Astrocyte (in vitro differentiated cells and primary cell): ENCODE data around the gene PNRC2. TPM values are rescaled to one million over a fixed set of nuclear protein-coding genes. Genes with fewer than 3 reads are reported as not detected.
"Not testable (repeated sequence)": the region's sequence is repeated elsewhere in the genome, so short reads cannot be mapped to it uniquely, and the experiment has no call there.

ENCODE experiments used
- DNase-seq: peaks from one replicate; pipeline ENCODE4 v3.0.0-alpha.2; 2010; ENCODE audit warnings: low read depth
- FAIRE-seq: peaks from 2 replicates; lab custom pipeline; 2011; peaks lifted over from hg19 to GRCh38; lab: Jason Lieb, UNC
- H2AFZ ChIP-seq: 2 replicates; pipeline ENCODE4 v1.6.0; 2012; ENCODE audit warnings: low read depth, low read length, inconsistent platforms
- H3K27ac ChIP-seq: 2 replicates; pipeline ENCODE4 v1.5.1; 2011; ENCODE audit warnings: low read depth, low read length, inconsistent platforms
- H3K27me3 ChIP-seq: 2 replicates; pipeline ENCODE4 v1.6.0; 2011; ENCODE audit warnings: low read length, inconsistent platforms; ENCODE audit not compliant: insufficient read depth
- H3K36me3 ChIP-seq: 2 replicates; pipeline ENCODE4 v1.5.1; 2011; ENCODE audit warnings: low read length, inconsistent platforms; ENCODE audit not compliant: insufficient read depth
- H3K4me1 ChIP-seq: 2 replicates; pipeline ENCODE4 v1.5.1; 2011; ENCODE audit warnings: low read length, inconsistent platforms; ENCODE audit not compliant: insufficient read depth
- H3K4me2 ChIP-seq: 2 replicates; pipeline ENCODE4 v1.6.0; 2012; ENCODE audit warnings: low read length, inconsistent platforms
- H3K4me3 ChIP-seq: 2 replicates; pipeline ENCODE4 v1.5.1; 2011; ENCODE audit warnings: low read depth, mild to moderate bottlenecking, low read length, inconsistent platforms; ENCODE audit not compliant: insufficient read depth
- H3K79me2 ChIP-seq: 2 replicates; pipeline ENCODE4 v1.6.0; 2012; ENCODE audit warnings: mild to moderate bottlenecking, low read length, inconsistent platforms; ENCODE audit not compliant: insufficient read depth
- H3K9ac ChIP-seq: 2 replicates; pipeline ENCODE4 v1.6.0; 2012; ENCODE audit warnings: mild to moderate bottlenecking, low read length, inconsistent platforms
- H3K9me3 ChIP-seq: 2 replicates; pipeline ENCODE4 v1.5.1; 2012; ENCODE audit warnings: low read depth, mild to moderate bottlenecking, low read length, inconsistent platforms; ENCODE audit not compliant: insufficient read depth
- H4K20me1 ChIP-seq: 2 replicates; pipeline ENCODE4 v1.6.0; 2012; ENCODE audit warnings: low read length, inconsistent platforms; ENCODE audit not compliant: insufficient read depth
- H3K27ac Mint-ChIP-seq: one replicate; pipeline ENCODE4 v1.8.0; 2021; ENCODE audit warnings: mild to moderate bottlenecking, mixed read lengths; ENCODE audit not compliant: unreplicated experiment
- H3K27me3 Mint-ChIP-seq: one replicate; pipeline ENCODE4 v1.8.0; 2021; ENCODE audit warnings: low read depth, mixed read lengths; ENCODE audit not compliant: unreplicated experiment
- H3K36me3 Mint-ChIP-seq: one replicate; pipeline ENCODE4 v1.8.0; 2021; ENCODE audit warnings: low read depth, mixed read lengths; ENCODE audit not compliant: unreplicated experiment
- H3K4me1 Mint-ChIP-seq: one replicate; pipeline ENCODE4 v1.8.0; 2021; ENCODE audit warnings: low read depth, mixed read lengths; ENCODE audit not compliant: unreplicated experiment
- H3K4me3 Mint-ChIP-seq: one replicate; pipeline ENCODE4 v1.8.0; 2021; ENCODE audit warnings: mild to moderate bottlenecking, moderate library complexity, mixed read lengths; ENCODE audit not compliant: unreplicated experiment
- H3K9me3 Mint-ChIP-seq: one replicate; pipeline ENCODE4 v1.8.0; 2021; ENCODE audit warnings: mild to moderate bottlenecking, mixed read lengths; ENCODE audit not compliant: unreplicated experiment
- CTCF ChIP-seq: IDR thresholded peaks from 2 replicates; pipeline ENCODE4 v1.5.1; 2011; ENCODE audit warnings: low read depth, mild to moderate bottlenecking, inconsistent platforms, low read length, moderate library complexity; ENCODE audit not compliant: insufficient read depth
- EZH2 ChIP-seq: IDR thresholded peaks from 2 replicates; pipeline ENCODE4 v1.6.1; 2012; ENCODE audit warnings: mild to moderate bottlenecking, low read length, inconsistent platforms; ENCODE audit not compliant: insufficient read depth
- total RNA-seq: library from RNA; stranded (reverse); gene quantifications from 2 replicates; pipeline ENCODE4 v1.2.1, GENCODE V29; 2021

PNRC2 gene
- total RNA-seq, 1 donor from 2014 or later, result 83.8 TPM

GRCh38 chr1:23980728-23981070, 21.1 kb downstream of the PNRC2 start:
- H3K9me3 ChIP-seq, result no peaks in the 10 kb centered on the region
- H3K36me3 Mint-ChIP-seq, result peaks cover 2% of the 10 kb centered on the region
- peaks cover 33% of the 10 kb centered on the region for H3K4me1 Mint-ChIP-seq
- peaks cover 46% of the 10 kb centered on the region for H3K79me2 ChIP-seq
- DNase-seq, result peak; percentile 78
- H3K4me1 ChIP-seq, result peaks cover 33% of the 10 kb centered on the region
- H3K27me3 ChIP-seq, result no peaks in the 10 kb centered on the region
- peak overlapping the region; percentile 99 for H3K9ac ChIP-seq
- H4K20me1 ChIP-seq, result peaks cover 40% of the 10 kb centered on the region
- peaks cover 9% of the 10 kb centered on the region for H3K36me3 ChIP-seq
- no peaks in the 10 kb centered on the region for H3K9me3 Mint-ChIP-seq
- H2AFZ ChIP-seq, result peak overlapping the region; percentile 84
- H3K27me3 Mint-ChIP-seq, result no peaks in the 10 kb centered on the region
- peak overlapping the region; percentile 93 for H3K4me3 Mint-ChIP-seq
- peak overlapping the region; percentile 100 for H3K27ac ChIP-seq
- H3K27ac Mint-ChIP-seq, result peak overlapping the region; percentile 99
- no peak for FAIRE-seq
- TF ChIP-seq CTCF (no peak), EZH2 (no peak)
- H3K4me2 ChIP-seq, result peak overlapping the region; percentile 94
- peak overlapping the region; percentile 95 for H3K4me3 ChIP-seq

GRCh38 chr1:23984417-23985186, 25.0 kb downstream of the PNRC2 start:
- Histone ChIP-seq H3K9ac (no peak overlapping the region), H4K20me1 (peaks cover under 1% of the 10 kb centered on the region), H3K79me2 (peaks cover 7% of the 10 kb centered on the region), H3K27ac (no peak overlapping the region), H3K27me3 (no peaks in the 10 kb centered on the region), H3K4me1 (peaks cover 13% of the 10 kb centered on the region), H3K4me3 (no peak overlapping the region), H3K36me3 (no peaks in the 10 kb centered on the region), H3K4me2 (no peak overlapping the region), H3K9me3 (no peaks in the 10 kb centered on the region), H2AFZ (no peak overlapping the region)
- H3K27ac Mint-ChIP-seq, result peak overlapping the region; percentile 72
- FAIRE-seq (no peak), DNase-seq (peak; percentile 42)
- no peak overlapping the region for H3K4me3 Mint-ChIP-seq
- no peaks in the 10 kb centered on the region for H3K9me3 Mint-ChIP-seq
- H3K36me3 Mint-ChIP-seq, result no peaks in the 10 kb centered on the region
- no peak for TF ChIP-seq EZH2
- no peak for TF ChIP-seq CTCF
- peaks cover 11% of the 10 kb centered on the region for H3K4me1 Mint-ChIP-seq
- no peaks in the 10 kb centered on the region for H3K27me3 Mint-ChIP-seq

DNA sequence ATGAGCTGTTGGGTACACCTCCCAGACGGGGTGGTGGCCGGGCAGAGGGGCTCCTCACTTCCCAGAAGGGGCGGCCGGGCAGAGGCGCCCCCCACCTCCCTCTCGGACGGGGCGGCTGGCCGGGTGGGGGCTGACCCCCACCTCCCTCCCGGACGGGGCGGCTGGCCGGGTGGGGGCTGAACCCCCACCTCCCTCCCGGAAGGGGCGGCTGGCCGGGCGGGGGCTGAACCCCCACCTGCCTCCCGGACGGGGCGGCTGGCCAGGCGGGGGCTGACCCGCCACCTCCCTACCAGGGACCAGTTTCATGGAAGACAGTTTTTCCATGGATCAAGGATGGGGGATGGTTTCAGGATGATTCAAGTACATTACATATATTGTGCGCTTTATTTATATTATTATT, 27.4 kb downstream of the PNRC2 start:
- not testable (repeated sequence) for DNase-seq, H3K27me3 ChIP-seq, H3K27ac ChIP-seq, H3K79me2 ChIP-seq, H3K9me3 ChIP-seq, H3K36me3 Mint-ChIP-seq, H3K9me3 Mint-ChIP-seq, H3K4me1 ChIP-seq, H3K36me3 ChIP-seq, H3K9ac ChIP-seq, H2AFZ ChIP-seq, H3K4me3 Mint-ChIP-seq, H3K4me1 Mint-ChIP-seq, H4K20me1 ChIP-seq, H3K4me2 ChIP-seq, FAIRE-seq, H3K27ac Mint-ChIP-seq, H3K27me3 Mint-ChIP-seq, H3K4me3 ChIP-seq
